HEK293 (cell line): ENCODE measurements around the gene TMEM150B.

Source experiments
- ZNF266 ChIP-seq: fragments of 450-650 bp; formaldehyde crosslinking; IDR thresholded peaks from 2 replicates; pipeline ENCODE4 v1.5.1; 2016; ENCODE audit warnings: missing biosample characterization, missing genetic modification characterization, low read depth
- ZNF274 ChIP-seq, 2 experiments: fragments of 200-500 bp in 1 of 2; fragments of 450-650 bp in 1 of 2; sonication (Bioruptor generic) in 1 of 2; formaldehyde crosslinking in 1 of 2; IDR thresholded peaks; 2 replicates each; pipeline versions ENCODE4 v1.5.1 to v1.6.1; 2014 to 2016; ENCODE audit warnings: borderline replicate concordance in 1 of 2, inconsistent platforms in 1 of 2, low read length in 1 of 2, missing biosample characterization in 1 of 2, missing genetic modification characterization in 1 of 2
- TF ChIP-seq, protein P1 (sequence below): fragments of 450-650 bp; formaldehyde crosslinking; IDR thresholded peaks from 2 replicates; pipeline ENCODE4 v1.5.1; 2016; ENCODE audit warnings: missing biosample characterization, missing genetic modification characterization

DNA sequence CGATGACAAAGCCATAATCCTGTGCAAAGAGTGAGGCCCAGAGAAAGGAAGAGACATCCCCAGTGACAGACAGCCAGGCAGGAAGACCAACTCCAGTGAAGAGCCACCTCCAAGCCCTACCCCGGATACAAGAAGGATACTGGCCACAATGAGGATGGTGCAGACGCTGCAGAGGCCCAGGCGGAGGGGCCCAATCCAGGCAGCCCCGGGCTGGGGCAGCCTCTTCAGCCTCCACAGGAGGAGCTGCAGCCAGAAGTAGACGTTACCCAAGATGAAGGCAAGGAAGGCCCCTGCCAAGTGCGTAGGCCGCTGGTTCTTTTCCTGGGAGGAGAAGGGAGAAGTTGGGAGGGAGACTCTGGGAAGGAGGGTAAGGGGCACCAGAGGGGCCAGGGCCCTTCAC, 8.5 kb downstream of the TMEM150B start:
- TF ChIP-seq ZNF274 (IDR thresholded peaks at IDR 0.05; ENCODE audit: low read length) (no peak), ZNF274 (tag by site-specific recombination; IDR thresholded peaks at IDR 0.05; ENCODE audit: borderline replicate concordance) (no peak), ZNF266 (tag by site-specific recombination) (no peak)
- TF ChIP-seq, protein P1, sequence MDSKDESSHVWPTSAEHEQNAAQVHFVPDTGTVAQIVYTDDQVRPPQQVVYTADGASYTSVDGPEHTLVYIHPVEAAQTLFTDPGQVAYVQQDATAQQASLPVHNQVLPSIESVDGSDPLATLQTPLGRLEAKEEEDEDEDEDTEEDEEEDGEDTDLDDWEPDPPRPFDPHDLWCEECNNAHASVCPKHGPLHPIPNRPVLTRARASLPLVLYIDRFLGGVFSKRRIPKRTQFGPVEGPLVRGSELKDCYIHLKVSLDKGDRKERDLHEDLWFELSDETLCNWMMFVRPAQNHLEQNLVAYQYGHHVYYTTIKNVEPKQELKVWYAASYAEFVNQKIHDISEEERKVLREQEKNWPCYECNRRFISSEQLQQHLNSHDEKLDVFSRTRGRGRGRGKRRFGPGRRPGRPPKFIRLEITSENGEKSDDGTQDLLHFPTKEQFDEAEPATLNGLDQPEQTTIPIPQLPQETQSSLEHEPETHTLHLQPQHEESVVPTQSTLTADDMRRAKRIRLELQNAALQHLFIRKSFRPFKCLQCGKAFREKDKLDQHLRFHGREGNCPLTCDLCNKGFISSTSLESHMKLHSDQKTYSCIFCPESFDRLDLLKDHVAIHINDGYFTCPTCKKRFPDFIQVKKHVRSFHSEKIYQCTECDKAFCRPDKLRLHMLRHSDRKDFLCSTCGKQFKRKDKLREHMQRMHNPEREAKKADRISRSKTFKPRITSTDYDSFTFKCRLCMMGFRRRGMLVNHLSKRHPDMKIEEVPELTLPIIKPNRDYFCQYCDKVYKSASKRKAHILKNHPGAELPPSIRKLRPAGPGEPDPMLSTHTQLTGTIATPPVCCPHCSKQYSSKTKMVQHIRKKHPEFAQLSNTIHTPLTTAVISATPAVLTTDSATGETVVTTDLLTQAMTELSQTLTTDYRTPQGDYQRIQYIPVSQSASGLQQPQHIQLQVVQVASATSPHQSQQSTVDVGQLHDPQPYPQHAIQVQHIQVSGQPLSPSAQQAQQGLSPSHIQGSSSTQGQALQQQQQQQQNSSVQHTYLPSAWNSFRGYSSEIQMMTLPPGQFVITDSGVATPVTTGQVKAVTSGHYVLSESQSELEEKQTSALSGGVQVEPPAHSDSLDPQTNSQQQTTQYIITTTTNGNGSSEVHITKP, result no peak
